Measurements from ENCODE around the gene UBE2B. TPM values are rescaled to one million over a fixed set of nuclear protein-coding genes. Genes with fewer than 3 reads are reported as not detected.
"Not testable (repeated sequence)": the region's sequence is repeated elsewhere in the genome, so short reads cannot be mapped to it uniquely, and the experiment has no call there.

UBE2B gene
- total and polyA plus RNA-seq, 10 of the 15 experiments (the other 5 are each of a cell fraction or from before 2014, with no cell fraction given) = 10.8 to 179 (median 61.3) TPM

- ChIA-PET SMC1A (ENCODE audit: uncharacterized antibody, unreplicated experiment) (no interaction called here), CTCF (no interaction called here), RAD21 (ENCODE audit: unreplicated experiment) (no interaction called here), POLR2A (no interaction called here)
- no peak overlapping the region for H3K9ac ChIP-seq (ENCODE audit: control insufficient read depth, insufficient read depth, low read length)
- intact Hi-C loops (cut with micrococcal nuclease; ENCODE audit: unreplicated experiment) (no loop called here), in situ Hi-C loops (cut with MboI) (no loop called here)
- no peaks in the 10 kb centered on the region for H3K4me1 ChIP-seq (ENCODE audit: control insufficient read depth, insufficient read depth, low read length)
- BruUV-seq (replicated peaks) = no TSS peak
- no peak overlapping the region for H2AFZ ChIP-seq (ENCODE audit: control insufficient read depth, low read depth, low read length)
- no peak overlapping the region for H3K4me2 ChIP-seq (ENCODE audit: control insufficient read depth, insufficient read depth)
- no peak for ATAC-seq
- peaks cover 7% of the 10 kb centered on the region; the same call in 2 of the 3 replicates for H3K9me3 ChIP-seq (replicated peaks; ENCODE audit: control insufficient read depth, insufficient read depth, low read length)
- TF ChIP-seq KAT2A (conservative IDR thresholded peaks at IDR 0.05; ENCODE audit: control insufficient read depth, low read depth, low read length) (no peak), CBX5 (IDR thresholded peaks at IDR 0.05; ENCODE audit: low read depth) (peak; percentile 93), BHLHE40 (IDR thresholded peaks at IDR 0.05; ENCODE audit: borderline replicate concordance in 1 of 2, low read depth in 2 of 2, low read length in 1 of 2) (no peak)
- H3K36me3 ChIP-seq (ENCODE audit: control insufficient read depth in 2 of 2, insufficient read depth in 2 of 2, low read length in 1 of 2) = no peaks in the 10 kb centered on the region
- FAIRE-seq = no peak
- H3K27ac ChIP-seq (ENCODE audit: control insufficient read depth, insufficient read depth) = no peak overlapping the region
- no peaks in the 10 kb centered on the region; a peak in 1 of 4 replicates for H3K27me3 ChIP-seq (replicated peaks in 1 of 2; ENCODE audit: control insufficient read depth in 2 of 2, insufficient read depth in 2 of 2, low read length in 1 of 2)
- DNase-seq (ENCODE audit: low read depth, low spot score) = no peak
- H3K79me2 ChIP-seq (ENCODE audit: control insufficient read depth, insufficient read depth, low read length) = no peaks in the 10 kb centered on the region
- 15% methylated on average over 2 of the region's 2 CpGs for WGBS (ENCODE audit: insufficient coverage, insufficient replicate concordance, low lambda C conversion rate, missing lambda C conversion rate)
- no peaks in the 10 kb centered on the region for H4K20me1 ChIP-seq (ENCODE audit: control insufficient read depth, insufficient read depth)
- no peak overlapping the region for H3K4me3 ChIP-seq
These were observed 42.8 kb upstream of the UBE2B start for GRCh38 chr5:134328619-134329018.

DNA sequence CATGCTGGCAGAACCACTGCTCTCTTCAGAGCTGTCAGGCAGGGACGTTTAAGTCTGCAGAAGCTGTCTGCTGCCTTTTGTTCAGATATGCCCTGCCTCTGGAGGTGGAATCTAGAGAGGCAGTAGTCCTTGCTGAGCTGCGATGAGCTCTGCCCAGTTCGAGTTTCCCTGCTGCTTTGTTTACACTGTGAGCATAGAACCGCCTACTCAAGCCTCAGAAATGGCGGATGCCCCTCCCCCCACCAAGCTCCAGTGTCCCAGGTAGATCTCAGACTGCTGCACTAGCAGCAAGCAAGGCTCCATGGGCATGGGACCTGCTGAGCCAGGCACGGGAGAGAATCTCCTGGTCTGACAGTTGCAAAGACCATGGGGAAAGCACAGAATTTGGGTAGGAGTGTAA is 34.5 kb upstream of the UBE2B start:
- FAIRE-seq; DNase-seq (ENCODE audit: low read depth, low spot score); H3K36me3 ChIP-seq (ENCODE audit: control insufficient read depth in 2 of 2, insufficient read depth in 2 of 2, low read length in 1 of 2); intact Hi-C loops (cut with micrococcal nuclease; ENCODE audit: unreplicated experiment); H3K79me2 ChIP-seq (ENCODE audit: control insufficient read depth, insufficient read depth, low read length); SMC1A ChIA-PET (ENCODE audit: uncharacterized antibody, unreplicated experiment); H3K4me1 ChIP-seq (ENCODE audit: control insufficient read depth, insufficient read depth, low read length); ATAC-seq; H4K20me1 ChIP-seq (ENCODE audit: control insufficient read depth, insufficient read depth); RAD21 ChIA-PET (ENCODE audit: unreplicated experiment); POLR2A ChIA-PET; H3K27ac ChIP-seq (ENCODE audit: control insufficient read depth, insufficient read depth); H2AFZ ChIP-seq (ENCODE audit: control insufficient read depth, low read depth, low read length); BruUV-seq (replicated peaks); H3K4me3 ChIP-seq; H3K9ac ChIP-seq (ENCODE audit: control insufficient read depth, insufficient read depth, low read length); H3K9me3 ChIP-seq (replicated peaks; ENCODE audit: control insufficient read depth, insufficient read depth, low read length); H3K27me3 ChIP-seq (replicated peaks in 1 of 2; ENCODE audit: control insufficient read depth in 2 of 2, insufficient read depth in 2 of 2, low read length in 1 of 2); in situ Hi-C loops (cut with MboI); H3K4me2 ChIP-seq (ENCODE audit: control insufficient read depth, insufficient read depth): not testable (repeated sequence)
- CTCF ChIA-PET = interaction anchor here (0.6 to 1.3 kb wide), 2 partner anchors 34 to 120 kb away, joined by 4 read pairs; no protein-coding TSS in a partner anchor
- WGBS (ENCODE audit: insufficient coverage, insufficient replicate concordance, low lambda C conversion rate, missing lambda C conversion rate) = 81% methylated on average over 6 of the region's 6 CpGs

- H3K4me2 ChIP-seq (ENCODE audit: control insufficient read depth, insufficient read depth); H3K9me3 ChIP-seq (replicated peaks; ENCODE audit: control insufficient read depth, insufficient read depth, low read length); H3K27me3 ChIP-seq (replicated peaks in 1 of 2; ENCODE audit: control insufficient read depth in 2 of 2, insufficient read depth in 2 of 2, low read length in 1 of 2); FAIRE-seq; H2AFZ ChIP-seq (ENCODE audit: control insufficient read depth, low read depth, low read length); in situ Hi-C loops (cut with MboI); H3K4me3 ChIP-seq; H3K36me3 ChIP-seq (ENCODE audit: control insufficient read depth in 2 of 2, insufficient read depth in 2 of 2, low read length in 1 of 2); H4K20me1 ChIP-seq (ENCODE audit: control insufficient read depth, insufficient read depth); H3K79me2 ChIP-seq (ENCODE audit: control insufficient read depth, insufficient read depth, low read length); RAD21 ChIA-PET (ENCODE audit: unreplicated experiment); DNase-seq (ENCODE audit: low read depth, low spot score); CTCF ChIA-PET; ATAC-seq; H3K4me1 ChIP-seq (ENCODE audit: control insufficient read depth, insufficient read depth, low read length); BruUV-seq (replicated peaks); H3K27ac ChIP-seq (ENCODE audit: control insufficient read depth, insufficient read depth); H3K9ac ChIP-seq (ENCODE audit: control insufficient read depth, insufficient read depth, low read length); intact Hi-C loops (cut with micrococcal nuclease; ENCODE audit: unreplicated experiment): not testable (repeated sequence)
- POLR2A ChIA-PET = interaction anchor here (0.5 kb wide), 1 partner anchor 523 kb away, joined by 3 read pairs; no protein-coding TSS in a partner anchor
- SMC1A ChIA-PET (ENCODE audit: uncharacterized antibody, unreplicated experiment) = interaction anchor here (0.6 kb wide), 1 partner anchor 110 kb away, joined by 3 read pairs; no protein-coding TSS in a partner anchor
- WGBS (ENCODE audit: insufficient coverage, insufficient replicate concordance, low lambda C conversion rate, missing lambda C conversion rate) = 83% methylated on average over 3 of the region's 3 CpGs
These were observed 27.9 kb upstream of the UBE2B start for GRCh38 chr5:134343500-134343899.

DNA sequence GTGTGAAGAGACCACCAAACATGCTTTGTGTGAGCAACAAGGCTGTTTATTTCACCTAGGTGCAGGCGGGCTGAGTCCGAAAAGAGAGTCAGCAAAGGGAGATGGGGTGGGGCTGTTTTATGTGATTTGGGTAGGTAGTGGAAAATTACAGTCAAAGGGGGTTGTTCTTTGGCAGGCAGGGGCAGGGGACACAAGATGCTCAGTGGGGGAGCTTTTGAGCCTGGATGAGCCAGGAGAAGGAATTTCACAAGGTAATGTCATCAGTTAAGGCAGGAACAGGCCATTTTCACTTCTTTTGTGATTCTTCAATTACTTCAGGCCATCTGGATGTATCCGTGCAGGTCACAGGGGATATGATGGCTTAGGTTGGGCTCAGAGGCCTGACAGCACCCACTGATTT is 25.9 kb upstream of the UBE2B start:
- DNase-seq (ENCODE audit: low read depth, low spot score); BruUV-seq (replicated peaks); intact Hi-C loops (cut with micrococcal nuclease; ENCODE audit: unreplicated experiment); RAD21 ChIA-PET (ENCODE audit: unreplicated experiment); POLR2A ChIA-PET; H3K79me2 ChIP-seq (ENCODE audit: control insufficient read depth, insufficient read depth, low read length); FAIRE-seq; H3K27me3 ChIP-seq (replicated peaks in 1 of 2; ENCODE audit: control insufficient read depth in 2 of 2, insufficient read depth in 2 of 2, low read length in 1 of 2); H3K4me2 ChIP-seq (ENCODE audit: control insufficient read depth, insufficient read depth); H3K9me3 ChIP-seq (replicated peaks; ENCODE audit: control insufficient read depth, insufficient read depth, low read length); ATAC-seq; SMC1A ChIA-PET (ENCODE audit: uncharacterized antibody, unreplicated experiment); H3K4me3 ChIP-seq; H3K36me3 ChIP-seq (ENCODE audit: control insufficient read depth in 2 of 2, insufficient read depth in 2 of 2, low read length in 1 of 2); H2AFZ ChIP-seq (ENCODE audit: control insufficient read depth, low read depth, low read length); H3K9ac ChIP-seq (ENCODE audit: control insufficient read depth, insufficient read depth, low read length); H3K27ac ChIP-seq (ENCODE audit: control insufficient read depth, insufficient read depth); in situ Hi-C loops (cut with MboI); CTCF ChIA-PET; H4K20me1 ChIP-seq (ENCODE audit: control insufficient read depth, insufficient read depth); H3K4me1 ChIP-seq (ENCODE audit: control insufficient read depth, insufficient read depth, low read length): not testable (repeated sequence)
- 82% methylated on average over 3 of the region's 3 CpGs for WGBS (ENCODE audit: insufficient coverage, insufficient replicate concordance, low lambda C conversion rate, missing lambda C conversion rate)

Measured in GM12878 (cell line).